ENCODE data around the gene MAT2B.
A peak's percentile ranks its signal among the peaks of the same experiment; 100 is the strongest.

The MAT2B gene

DNA sequence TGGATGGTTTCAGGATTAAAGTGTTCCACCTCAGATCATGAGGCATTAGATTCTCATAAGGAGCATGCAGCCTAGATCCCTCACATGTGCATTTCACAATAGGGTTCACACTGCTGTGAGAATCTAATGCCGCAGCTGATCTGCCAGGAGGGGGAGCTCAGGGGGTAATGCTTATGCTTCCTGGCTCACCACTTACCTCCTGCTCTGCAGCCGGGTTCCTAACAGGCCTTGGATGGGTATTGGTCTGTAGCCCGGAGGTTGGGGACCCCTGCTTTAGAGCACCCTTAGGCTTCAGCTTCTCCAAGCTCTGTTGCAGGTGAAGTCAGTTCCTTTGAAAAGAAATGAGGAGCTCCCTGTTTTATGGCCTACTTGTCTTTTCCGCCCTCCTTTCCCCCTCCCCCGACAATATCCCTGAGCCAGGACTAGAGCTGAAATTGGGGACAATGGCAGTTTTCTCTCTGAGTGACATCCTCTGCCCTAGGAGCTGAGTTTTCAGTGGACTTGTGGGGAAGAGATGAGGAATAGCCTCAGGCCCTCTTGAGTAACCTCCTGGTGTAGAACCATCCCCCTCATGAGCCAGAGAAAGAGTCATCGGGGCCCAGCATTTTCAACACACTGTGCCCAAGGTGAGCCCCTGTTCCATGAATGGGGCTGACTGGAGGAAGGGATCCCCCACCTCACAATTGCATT, 16.2 kb upstream of the MAT2B start:
- no peak for TF ChIP-seq ZNF274 (IDR thresholded peaks at IDR 0.05; ENCODE audit: low read depth, low read length)
- H3K4me3 ChIP-seq (ENCODE audit: low read length): no peak overlapping the region

DNA sequence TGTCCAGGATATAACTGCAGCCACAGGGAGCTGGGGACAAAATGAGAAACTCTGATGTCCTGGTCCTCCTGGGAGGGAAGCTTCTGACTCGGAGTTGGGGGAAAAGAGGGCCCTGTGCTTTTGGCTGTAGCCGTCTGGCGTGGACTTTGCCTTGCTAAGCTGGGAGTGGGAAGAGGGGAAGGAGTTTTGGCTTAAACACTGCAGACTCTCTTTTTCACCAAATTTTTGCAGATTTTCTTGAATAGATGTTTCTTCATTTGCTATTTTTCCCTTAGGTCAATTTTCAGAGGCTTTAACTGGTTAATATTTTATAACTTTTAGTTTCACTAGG, 15.7 kb upstream of the MAT2B start:
- no peak overlapping the region for H3K4me3 ChIP-seq (ENCODE audit: low read length)
- no peak for TF ChIP-seq ZNF274 (IDR thresholded peaks at IDR 0.05; ENCODE audit: low read depth, low read length)

DNA sequence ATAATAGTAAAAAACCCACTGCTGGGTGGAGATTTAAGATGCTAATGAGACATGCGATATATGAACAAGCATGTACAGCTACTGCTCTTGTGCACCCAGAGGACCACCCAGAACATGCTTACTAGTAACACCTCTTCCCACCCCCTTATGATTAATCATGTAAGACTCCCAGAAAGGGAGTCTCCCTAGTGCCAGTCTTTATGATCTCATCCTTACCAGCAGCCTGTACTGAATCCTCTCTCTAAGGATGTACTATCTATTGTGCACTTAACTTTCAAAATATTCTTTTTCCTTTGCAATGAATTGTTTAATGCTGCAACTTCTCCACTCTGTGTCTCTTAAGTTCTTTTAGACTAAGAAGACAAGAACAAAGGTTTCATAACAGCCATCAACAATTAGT, 9.1 kb upstream of the MAT2B start:
- no peak overlapping the region for H3K4me3 ChIP-seq (ENCODE audit: low read length)
- no peak for TF ChIP-seq ZNF274 (IDR thresholded peaks at IDR 0.05; ENCODE audit: low read depth, low read length)

DNA sequence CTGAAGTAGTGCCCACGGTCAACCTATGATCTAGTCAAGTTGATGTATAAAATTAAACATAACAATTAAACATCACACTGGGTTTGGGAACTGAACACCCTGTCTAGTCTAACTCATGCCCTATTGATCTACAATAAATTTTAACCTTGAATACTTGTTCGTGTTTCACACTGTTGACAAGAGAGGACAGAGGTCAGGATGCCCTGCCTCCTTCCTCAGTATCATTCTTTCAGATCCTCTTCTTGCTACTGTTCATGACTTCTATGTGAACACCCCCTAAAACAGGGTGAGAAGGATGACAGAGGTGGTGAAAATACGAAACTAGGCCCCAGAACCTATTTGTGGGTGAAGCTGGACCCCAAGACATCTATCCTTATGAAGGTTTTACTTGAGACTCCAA, 8.1 kb upstream of the MAT2B start:
- no peak overlapping the region for H3K4me3 ChIP-seq (ENCODE audit: low read length)
- TF ChIP-seq ZNF274 (IDR thresholded peaks at IDR 0.05; ENCODE audit: low read depth, low read length): no peak

DNA sequence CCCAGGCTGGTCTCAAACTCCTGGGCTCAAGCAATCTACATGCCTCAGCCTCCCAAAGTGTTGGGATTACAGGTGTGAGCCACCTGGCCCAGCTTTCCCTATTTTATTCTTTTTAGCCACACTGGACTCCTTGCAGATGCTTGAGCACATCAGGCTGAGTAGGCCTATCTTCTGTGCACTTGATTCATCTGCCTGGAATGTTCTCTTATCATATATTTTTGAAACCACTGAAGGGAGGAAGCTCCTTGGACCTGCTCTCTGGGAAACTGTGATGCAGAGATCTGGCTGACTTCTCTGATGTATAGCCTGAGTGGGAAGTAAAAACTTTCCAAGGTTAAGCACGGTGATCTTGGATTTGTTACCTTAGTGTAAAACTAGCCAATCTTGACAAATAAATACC, 6.5 kb upstream of the MAT2B start:
- H3K4me3 ChIP-seq (ENCODE audit: low read length): no peak overlapping the region
- no peak for TF ChIP-seq ZNF274 (IDR thresholded peaks at IDR 0.05; ENCODE audit: low read depth, low read length)

DNA sequence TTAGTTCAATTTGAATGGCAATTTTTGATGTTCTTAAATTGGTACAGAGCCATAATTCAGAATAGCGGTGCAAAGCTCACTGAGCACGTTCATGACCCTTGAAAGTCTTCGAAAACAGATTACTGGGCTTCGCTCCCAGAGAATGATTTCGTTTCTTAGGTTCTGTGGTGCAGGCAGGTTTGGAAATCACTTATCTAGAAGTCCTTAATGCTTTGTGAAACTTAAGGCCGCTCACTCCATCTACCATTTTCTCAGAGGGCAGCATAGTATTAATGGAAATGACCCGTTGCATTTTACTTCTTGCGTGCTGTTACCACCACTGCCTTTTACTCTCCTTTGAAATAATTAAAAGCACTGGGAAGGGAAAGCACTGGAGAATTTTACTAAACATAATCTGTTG, 2.9 kb upstream of the MAT2B start:
- no peak for TF ChIP-seq ZNF274 (IDR thresholded peaks at IDR 0.05; ENCODE audit: low read depth, low read length)
- no peak overlapping the region for H3K4me3 ChIP-seq (ENCODE audit: low read length)

DNA sequence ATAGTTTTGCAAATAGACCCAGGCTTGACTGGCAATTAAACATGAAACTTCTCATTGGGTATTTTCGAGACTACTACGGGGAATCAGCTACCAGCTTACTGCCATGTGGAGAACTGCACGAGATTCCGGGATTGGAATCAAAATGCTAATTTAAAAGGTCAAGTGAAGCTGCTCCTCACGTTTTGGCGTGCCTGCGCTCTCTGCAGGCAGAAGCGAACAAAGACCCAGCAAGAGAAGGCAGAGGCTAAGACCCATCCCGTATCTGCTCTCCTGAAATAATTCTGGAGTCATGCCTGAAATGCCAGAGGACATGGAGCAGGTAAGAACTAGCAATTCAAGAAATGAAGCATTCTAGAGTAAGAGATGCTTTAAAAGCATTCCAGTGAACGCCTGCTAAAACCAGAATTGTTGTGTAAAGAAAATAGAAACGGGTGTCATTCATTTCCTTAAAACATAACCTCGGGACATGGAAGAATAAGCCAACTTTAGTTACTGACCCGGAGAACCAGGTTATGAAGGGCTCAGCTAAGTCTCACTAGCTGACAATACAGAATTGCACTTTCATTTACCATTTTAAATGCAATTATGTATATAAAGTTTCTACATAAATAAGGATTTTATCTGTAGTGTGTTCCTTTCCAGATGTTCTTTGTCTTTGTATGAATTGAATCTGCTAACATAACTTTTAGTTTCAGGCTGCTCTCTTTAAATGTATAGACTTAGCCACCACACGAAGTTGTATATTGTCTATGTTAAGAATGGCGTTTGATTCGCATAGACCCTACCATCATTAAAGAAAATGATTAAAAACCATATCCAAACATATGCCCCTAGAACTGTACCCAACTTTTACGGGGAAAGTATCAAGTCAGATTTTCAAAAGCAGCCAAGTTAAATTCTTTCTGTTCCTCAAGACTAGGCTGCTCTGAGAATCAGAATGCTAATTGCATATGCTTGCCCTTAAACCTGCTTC, 2.0 kb upstream of the MAT2B start:
- TF ChIP-seq ZNF274 (IDR thresholded peaks at IDR 0.05; ENCODE audit: low read depth, low read length): no peak
- H3K4me3 ChIP-seq (ENCODE audit: low read length): peak overlapping the region; percentile 100

DNA sequence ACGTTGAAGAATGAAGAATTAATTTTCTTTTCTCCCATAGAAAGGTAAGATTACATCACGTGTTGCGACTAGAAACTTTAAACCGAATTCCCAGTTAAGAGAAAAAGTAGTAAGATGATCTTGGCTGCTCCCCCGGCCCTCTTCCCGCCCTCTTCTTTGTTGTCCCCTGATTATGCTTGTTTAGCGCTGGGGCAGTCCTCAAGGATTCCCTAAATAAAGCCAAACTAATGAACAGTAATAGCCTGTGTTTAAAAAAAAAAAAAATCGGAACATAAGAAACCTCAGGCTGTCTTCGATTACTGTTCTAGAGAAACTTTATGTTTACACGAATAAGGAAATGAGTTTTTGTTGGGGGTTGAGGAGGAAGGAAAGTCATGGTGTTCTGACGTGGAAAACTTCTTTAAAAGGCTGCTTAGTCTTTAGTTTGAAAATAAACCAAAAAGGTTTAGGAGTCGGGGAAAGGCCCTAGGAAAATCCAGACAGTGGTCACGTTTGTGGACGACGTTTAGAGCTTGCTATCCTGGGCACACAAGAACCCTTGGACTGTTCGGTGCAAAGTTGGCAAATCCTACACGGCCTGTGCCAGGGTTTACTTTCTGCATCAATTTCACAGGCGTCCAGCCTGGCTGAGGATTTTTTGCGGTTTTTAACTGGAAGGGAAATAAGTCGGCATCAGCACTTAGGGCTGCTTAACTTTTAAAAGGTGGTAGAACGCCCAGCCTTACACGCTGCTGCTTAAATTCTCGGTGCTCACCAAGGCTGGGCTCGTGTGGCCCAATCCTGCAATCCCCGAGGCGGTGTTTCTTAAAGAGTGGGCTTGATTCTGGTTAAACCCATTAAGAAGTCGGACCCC, 1.1 kb upstream of the MAT2B start:
- peak overlapping the region; percentile 100 for H3K4me3 ChIP-seq (ENCODE audit: low read length)
- no peak for TF ChIP-seq ZNF274 (IDR thresholded peaks at IDR 0.05; ENCODE audit: low read depth, low read length)

DNA sequence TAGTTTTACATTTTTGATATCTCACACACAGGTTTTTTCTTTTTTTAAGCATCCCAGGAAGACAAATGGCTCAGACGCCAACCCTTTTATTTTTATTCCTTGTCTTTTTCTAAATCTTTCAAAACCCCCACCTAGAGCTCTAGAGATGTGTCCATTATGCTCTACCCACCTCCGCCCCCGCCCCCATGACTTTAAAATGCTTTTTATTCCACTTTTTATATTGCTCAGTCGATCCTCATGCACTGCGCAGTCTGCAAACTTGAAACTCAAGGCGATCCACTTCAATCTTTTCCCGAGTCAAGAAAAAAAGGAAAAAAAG, 411 bp upstream of the MAT2B start:
- peak overlapping the region; percentile 100 for H3K4me3 ChIP-seq (ENCODE audit: low read length)
- no peak for TF ChIP-seq ZNF274 (IDR thresholded peaks at IDR 0.05; ENCODE audit: low read depth, low read length)

DNA sequence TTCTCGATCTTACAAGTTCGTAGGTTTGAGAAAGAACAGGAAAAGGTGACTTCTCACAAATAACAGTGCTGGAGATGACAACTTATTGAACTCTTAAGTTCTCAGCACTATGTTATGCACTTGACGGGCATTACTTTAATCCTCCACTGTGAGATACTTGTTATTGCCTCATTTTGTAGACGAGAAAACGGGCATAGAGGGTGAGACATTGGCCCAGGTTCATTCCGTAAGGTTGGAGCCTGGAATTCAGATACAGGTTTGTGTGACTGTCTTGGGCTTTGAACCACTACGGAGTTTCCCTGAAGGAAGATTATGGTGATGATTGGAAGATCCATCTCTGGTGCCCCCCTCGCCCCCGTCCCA, 657 bp downstream of the MAT2B start:
- TF ChIP-seq ZNF274 (IDR thresholded peaks at IDR 0.05; ENCODE audit: low read depth, low read length): no peak
- H3K4me3 ChIP-seq (ENCODE audit: low read length): peak overlapping the region; percentile 100

DNA sequence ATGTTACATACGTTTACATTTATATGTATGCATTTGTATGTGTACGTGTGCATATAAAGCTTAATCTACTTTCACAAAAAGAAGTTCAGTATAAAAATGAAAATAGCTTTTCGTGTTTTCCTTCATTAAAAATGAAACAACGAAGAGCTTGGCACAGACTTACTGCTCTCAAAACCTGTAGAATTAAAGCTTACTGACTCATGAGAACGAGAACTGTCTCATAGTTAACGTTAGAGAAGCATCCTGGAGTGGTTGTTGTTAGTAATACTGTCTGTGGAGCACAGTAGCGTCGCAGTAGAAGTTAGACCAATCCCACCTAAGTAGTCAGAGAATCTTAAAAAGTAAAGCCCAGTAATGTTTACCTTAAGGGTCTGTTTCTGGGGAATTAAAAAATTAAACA, 1.3 kb downstream of the MAT2B start:
- H3K4me3 ChIP-seq (ENCODE audit: low read length): peak overlapping the region; percentile 100

DNA sequence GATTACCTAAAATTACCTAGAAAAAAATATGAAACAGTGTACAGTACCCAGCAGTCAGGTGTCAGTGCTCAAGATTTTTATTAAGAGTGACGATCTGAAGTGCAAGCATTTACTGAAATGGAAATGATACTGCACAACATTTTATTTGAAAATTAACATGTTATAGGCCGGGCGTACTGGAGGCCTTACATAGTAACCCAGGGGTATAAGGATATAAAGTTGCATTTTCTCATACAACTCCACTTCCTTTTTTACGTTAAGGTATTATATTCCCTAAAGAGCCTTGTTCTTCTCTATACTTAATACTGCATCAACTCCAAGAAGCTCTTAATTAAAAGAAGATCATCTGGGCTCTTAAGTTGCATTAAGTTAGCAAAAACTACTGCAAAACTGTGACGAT, 3.3 kb downstream of the MAT2B start:
- no peak for TF ChIP-seq ZNF274 (IDR thresholded peaks at IDR 0.05; ENCODE audit: low read depth, low read length)
- peak overlapping the region; percentile 60 for H3K4me3 ChIP-seq (ENCODE audit: low read length)

More for the DNA sequence above, 1.3 kb downstream of the MAT2B start:
- no peak for TF ChIP-seq ZNF274 (IDR thresholded peaks at IDR 0.05; ENCODE audit: low read depth, low read length)

DNA sequence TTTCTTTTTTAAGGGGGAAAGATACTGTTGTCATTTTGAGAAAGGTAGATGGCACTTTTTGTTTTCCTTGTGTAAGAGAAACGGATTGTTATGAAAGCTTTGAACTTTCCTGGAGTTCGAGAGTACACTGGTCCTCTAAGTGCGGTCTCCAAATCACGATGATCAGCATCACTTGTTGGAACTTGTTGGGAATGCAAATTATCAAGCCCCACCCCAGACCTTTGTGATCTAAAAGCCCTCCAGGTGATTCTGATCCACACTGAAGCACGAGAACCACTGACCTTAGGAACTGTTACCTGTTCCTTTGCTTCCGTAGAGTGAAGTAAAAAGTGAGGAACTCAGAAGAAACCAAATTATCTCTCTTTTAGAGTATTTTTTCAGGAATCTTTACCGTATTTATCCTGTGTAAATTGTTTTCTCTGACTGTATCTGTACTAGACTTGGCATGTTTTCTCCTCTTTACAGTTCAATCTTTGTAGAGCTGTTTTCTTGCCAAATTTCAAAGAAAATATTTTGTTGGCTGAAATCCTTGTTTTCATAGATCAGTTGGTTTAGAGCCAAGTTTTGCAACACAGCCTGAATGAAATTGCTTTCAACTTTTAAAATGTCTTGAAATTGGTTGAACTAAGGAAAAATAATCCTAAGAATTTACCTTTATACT, 4.0 kb downstream of the MAT2B start:
- H3K4me3 ChIP-seq (ENCODE audit: low read length): peak overlapping the region; percentile 60
- TF ChIP-seq ZNF274 (IDR thresholded peaks at IDR 0.05; ENCODE audit: low read depth, low read length): no peak

DNA sequence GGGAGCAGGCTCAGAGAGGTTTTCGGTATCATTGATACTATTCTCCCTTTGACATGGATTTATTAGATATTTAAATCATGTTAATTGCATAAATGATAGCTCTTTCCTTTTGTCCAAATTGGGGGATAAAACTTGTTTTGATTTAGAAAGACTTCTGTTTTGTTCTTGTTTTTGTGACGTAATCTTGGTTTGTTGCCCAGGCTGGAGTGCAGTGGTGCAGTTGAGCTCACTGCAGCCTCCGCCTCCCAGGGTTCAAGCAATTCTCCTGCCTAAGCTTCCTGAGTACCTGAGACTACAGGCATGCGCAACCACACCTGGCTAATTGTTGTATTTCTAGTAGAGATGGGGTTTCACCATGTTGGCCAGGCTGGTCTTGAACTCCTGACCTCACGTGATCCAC, 7.1 kb downstream of the MAT2B start:
- no peak overlapping the region for H3K4me3 ChIP-seq (ENCODE audit: low read length)
- no peak for TF ChIP-seq ZNF274 (IDR thresholded peaks at IDR 0.05; ENCODE audit: low read depth, low read length)
